NCI-H2107 treated with DMSO at 0.1 percent for 48 hours (cell line): Measurements from ENCODE around the gene HSPA1A.

Source experiments
- DNase-seq: peaks from one replicate; lab custom pipeline; 2025; ENCODE audit not compliant: unreplicated experiment; lab: John Stamatoyannopoulos, UW

Gene HSPA1A

DNA sequence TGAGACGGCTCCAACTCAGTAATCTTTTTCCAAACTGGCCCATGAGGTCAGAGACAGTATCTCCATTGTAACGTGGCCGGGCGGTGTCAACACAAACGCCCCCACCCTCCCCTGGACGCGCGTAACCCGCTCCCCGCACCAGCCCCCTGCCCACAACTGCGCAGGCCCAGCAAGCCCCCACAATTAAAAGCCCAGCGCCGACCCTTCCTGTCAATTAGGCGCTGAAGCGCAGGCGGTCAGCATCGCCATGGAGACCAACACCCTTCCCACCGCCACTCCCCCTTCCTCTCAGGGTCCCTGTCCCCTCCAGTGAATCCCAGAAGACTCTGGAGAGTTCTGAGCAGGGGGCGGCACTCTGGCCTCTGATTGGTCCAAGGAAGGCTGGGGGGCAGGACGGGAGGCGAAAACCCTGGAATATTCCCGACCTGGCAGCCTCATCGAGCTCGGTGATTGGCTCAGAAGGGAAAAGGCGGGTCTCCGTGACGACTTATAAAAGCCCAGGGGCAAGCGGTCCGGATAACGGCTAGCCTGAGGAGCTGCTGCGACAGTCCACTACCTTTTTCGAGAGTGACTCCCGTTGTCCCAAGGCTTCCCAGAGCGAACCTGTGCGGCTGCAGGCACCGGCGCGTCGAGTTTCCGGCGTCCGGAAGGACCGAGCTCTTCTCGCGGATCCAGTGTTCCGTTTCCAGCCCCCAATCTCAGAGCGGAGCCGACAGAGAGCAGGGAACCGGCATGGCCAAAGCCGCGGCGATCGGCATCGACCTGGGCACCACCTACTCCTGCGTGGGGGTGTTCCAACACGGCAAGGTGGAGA lies at the start of gene HSPA1A, which contains the start of gene HSPA1L:
TSS of gene HSPA1A (plus strand) at position 519 of the 814 bp plus-strand sequence. CDS start at position 733, 214 bp downstream.
TSS of gene HSPA1L (minus strand) at position 259 of the 814 bp plus-strand sequence. CDS start 3,311 bp downstream, outside the sequence.
- DNase-seq: no peak

DNA sequence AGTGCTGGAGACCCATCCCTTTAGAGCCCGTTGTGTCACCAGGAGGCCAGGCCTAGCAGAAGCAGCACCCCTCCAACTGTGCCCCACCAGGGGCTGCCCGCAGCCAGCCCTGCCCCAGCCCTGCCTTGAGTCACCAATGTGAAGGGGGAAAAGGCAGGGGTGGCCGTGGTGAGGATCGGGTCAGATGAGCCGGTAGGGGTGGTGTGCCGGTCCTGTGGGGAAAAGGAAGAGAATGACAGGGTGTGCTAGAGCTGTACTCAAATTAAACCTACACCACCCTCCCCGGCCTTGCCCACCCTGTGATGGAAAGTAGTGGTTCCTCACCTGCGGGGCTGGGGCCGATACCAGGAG lies 49.8 kb upstream of the HSPA1A start:
- DNase-seq: no peak

DNA sequence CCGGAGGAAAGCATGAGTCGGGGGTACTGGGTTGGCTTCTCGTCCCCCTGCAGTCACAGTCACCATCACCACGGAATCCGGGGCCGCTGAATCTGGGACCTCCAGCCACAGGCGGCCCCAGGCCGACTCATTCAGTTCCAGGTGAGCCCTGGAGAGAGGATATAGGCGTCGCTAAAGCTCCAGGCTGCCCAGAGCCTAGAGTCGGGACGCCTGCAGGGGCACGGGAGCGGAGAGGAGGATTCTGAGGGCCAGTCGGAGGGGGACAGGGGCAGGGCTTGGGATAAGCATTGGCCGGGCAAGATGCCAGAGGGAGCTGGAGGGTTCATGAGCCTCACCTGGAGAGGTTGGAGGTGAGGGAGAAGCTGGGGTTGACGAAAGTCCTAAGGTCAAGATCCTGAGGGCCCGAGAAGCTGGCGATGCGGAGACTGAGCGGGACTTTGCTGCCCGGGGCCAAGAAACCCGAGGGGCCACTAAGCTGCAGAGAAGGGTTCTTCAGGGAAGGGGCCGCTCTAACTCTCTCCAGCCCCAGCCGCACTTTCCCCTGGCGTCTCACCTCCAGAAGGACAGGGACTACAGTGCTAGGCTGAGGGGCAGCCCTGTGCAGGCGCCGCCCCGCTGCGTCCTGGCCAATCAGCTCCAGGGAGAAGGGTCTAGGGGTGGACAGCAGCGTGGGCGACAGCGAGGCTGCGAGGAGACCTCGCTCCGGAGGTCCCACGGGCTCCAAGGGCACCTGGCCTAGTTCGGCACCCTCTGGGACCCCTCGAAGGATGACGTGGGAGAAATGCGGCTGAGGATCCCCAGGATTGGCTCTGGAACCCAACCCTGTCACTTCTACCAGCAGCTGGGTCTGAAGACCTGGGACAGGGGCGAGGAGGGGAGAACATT lies 49.2 kb upstream of the HSPA1A start:
- DNase-seq: no peak

DNA sequence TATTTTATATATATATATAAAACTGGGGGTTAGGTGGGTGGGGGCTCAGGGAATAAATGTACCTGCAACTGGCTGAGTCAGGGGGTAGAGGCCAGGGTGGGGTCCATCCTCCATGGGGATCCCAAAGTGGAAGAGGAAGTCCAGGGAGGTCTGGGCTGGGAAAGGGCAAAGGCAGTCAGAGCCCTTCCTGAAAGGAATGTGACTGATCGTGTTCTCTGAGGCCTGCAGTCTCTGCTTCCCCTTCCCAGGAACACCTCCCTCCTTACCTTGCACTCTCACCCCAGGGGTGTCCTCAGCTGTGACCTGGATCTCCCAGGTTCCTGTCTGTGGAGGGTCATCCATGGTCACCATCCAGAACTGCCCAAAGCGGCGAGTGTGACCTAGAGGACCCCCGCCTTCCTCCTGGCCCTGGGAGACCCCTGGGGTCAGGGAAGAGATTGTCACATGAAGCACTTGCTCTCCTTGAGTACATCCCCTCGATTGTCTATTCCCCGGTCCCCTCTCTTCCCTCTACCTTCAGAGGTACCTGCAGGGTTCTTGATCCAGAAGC lies 48.2 kb upstream of the HSPA1A start:
- no peak for DNase-seq

DNA sequence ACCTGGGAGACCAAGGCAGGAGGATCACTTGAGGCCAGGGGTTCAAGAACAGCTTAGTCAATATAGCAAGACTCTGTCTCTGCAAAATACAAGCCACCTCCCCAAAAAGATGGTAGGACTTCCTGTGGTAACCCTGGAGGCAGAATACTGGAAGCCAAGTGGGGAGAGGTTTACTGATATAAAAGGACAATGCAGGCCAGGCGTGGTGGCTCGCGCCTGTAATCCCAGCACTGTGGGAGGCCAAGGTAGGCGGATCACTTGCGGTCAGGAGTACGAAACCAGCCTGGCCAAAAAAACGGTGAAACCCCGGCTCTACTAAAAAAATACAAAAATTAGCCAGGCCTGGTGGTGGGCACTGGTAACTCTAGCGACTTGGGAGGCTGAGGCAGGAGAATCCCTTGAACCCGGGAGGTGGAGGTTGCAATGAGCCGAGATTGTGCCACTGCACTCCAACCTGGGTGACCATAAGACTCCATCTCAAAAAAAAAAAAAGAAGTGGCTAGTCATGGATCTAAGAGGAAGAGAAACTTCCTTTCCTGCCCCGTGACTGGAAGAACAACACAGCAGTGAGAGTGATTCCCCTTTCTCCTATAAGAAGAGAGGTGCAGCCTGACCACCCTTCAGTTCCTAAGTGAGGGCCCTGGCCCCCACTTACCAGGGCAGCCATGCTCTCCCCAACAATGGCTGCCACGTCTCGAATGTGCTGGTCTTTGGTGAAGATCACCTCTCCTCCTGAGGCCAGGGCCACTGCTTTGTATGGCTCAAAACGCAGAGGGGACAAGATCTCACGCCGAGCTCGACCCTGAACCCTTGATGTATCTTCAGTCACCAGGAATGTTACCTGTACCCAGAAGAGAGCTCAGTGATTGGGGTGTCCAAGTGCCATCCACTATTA lies 46.7 kb upstream of the HSPA1A start:
- DNase-seq: no peak

DNA sequence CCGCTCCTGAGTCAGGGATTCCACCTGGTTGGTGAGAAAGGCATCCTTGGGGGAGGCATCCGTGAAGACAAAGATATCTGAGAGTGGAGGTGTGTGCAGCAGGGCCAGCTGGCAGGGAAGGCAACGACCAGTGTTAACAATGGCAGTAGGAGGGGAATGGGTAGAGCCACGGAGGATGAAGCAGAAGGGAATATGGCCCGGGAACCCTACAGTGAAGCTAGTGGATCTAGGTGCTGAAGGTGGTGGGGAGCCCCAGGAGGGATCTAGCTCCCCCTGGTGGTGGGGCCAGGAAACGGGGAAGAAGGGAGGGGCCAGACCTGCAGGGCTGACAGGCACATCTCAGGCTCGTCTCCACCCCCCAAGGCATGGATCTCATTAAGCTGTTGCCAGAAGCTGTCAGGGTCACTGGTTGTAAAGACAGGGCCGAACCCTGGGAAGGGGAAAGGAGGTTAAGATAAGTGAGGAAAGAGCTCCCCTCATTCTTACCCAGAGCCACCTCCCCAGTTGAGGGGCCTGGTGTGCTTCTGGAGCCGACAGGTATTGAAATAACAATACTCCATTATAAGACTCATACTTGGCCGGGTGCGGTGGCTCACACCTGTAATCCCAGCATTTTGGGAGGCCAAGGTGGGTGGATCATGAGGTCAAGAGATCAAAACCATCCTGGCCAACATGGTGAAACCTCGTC lies 45.5 kb upstream of the HSPA1A start:
- DNase-seq: peak; percentile 2

DNA sequence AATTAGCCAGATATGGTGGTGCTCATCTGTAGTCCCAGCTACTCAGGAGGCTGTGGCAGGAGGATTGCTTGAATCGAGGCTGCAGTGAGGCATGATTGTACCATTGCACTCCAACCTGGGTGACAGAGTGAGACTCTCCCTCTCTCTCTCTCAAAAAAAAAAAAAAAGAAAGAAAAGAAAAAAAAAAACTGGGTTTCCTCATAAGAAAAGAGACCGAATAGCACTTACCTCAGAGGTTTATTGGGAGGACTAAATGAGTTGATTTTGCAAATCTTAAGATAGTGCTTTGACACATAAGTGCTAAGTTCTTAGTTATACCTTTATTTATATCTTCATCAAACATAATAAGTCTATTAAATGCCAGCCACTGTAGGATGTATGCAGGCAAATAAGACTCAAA lies 44.5 kb upstream of the HSPA1A start:
- DNase-seq: no peak

DNA sequence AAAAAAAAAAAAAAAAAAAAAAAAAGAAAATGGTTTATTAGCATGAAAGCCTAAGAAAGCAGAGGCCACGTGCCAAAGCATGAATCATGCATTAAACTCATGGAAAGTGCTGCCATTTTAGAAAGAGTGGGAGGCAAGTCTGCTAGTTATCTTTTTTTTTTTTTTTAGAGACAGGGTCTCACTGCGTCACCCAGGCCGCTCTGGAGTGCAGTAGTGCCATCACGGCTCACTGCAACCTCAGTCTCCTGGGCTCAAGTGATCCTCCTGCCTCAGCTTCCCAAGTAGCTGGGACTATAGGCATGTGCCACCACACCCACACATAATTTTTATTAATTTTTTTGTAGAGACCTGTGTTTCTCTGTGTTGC lies 43.4 kb upstream of the HSPA1A start:
- no peak for DNase-seq

DNA sequence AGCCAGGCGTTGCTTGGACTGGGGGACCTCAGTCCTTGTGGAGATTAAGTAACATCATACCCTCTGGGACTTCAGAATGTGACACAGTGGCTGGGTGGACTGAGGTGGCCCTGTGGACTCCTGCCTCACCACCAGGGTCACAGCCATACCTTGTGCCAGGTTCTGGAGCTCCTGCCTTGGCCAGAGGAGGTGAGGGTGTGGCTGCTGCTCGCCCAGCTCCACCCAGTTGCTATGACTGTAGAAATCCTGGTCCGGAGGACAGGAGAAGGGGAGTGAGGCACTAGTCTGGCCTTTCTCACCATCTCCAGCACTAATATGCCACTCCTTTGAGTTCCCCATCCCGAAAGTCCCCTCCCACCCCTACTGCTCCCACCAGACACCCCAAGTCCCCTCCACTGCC lies 40.2 kb upstream of the HSPA1A start:
- DNase-seq: no peak

DNA sequence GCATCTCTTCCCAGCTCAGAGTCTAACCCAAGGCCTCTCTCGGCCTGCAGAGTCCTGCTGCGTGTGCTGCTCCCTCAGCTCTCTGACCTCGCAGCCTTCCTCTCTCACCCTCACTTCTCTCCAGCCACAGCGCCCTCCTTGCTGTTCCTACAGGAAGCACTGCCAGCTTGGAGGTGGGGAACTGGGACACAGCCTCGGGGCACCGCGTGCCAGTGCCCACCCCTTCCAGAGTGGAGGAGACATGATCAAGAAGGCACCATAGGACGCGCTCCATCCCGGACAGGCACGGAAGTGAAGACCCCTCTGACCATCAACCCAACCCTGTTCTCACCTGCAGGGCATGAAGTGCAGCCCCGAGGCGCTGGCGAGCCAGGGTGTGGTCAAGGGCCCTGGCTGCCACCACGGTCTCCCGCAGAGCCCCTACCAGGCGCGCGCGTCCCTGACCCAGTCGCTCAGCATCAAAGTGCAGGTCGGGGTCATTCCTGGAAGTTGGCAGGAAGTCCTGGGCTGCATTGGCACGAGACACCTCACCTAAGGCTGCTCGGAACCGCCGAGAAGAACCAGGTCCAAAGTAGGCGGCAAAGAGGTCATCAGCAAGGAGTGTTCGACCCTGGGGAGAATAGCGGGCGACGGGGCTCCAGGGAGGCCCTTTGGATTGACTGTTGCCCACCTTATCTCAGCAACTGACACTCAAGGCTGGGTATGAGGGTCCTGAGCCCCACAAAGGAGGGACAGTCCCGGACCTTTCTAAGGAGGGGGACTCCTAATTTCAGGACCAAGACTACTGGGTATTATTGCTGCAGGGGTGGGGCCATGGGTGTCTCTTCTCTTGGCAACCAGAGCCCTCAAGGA lies 39.5 kb upstream of the HSPA1A start:
- no peak for DNase-seq

DNA sequence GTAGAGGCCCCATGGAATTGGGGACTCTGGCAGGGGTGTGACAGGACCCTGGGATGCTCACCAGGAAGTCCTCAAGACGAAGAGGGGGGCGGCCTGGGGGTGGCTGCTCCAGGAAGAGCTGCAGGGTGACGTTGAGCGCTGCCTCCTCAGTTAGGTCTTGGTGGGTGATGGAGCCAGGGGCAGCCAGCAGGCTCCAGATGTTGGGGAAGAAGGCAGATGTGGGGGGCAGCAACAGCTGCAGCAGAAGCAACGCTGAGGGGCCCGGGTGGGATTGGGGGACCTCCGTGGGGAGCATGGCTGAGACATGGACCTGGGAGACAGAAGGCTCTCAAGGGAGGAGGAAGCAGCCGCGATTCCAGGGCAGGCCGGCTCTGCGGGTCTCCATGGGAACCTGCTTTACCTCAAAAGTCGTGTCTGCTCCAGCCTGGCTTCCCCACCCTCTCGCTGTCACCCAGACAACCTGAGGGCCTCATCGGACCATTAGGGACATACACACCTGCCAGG lies 38.8 kb upstream of the HSPA1A start:
- DNase-seq: no peak

DNA sequence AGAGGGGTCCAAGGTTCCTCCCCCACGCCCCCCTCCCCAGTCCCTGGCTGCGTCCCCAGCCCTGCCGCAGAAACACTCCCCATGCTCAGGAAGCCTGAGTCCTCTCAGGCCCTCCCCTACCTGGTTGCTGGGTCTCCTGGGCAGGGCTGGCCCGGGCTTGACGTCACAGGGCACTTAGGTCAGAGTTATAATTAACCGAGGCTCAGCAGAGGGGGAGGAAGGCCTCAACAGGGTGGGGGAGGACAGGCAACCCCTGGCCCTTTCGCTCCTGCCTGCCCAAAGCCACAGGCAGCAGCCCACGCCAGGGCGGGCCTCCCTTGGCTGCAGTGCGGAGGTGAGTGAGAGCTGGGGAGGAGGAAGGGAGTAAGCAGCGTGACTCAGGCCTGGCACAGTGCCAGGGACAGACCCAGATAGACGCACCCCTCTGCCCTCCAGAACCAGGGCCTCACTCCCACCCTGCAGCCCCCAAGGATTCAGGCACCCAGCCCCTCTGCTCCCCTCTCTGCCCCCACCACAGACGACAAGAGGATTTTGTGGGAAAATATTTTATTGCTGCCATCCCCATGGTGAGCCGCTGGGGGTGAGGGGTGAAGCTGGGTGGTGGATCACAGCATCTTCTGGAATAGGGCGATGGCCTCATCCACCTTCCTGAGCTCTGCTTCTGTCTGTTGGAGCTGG lies 38.2 kb upstream of the HSPA1A start, which contains the start of gene VWA7:
TSS of gene VWA7 (minus strand) at position 340 of the 678 bp plus-strand sequence. CDS start 549 bp downstream, outside the sequence.
- DNase-seq: peak; percentile 7

DNA sequence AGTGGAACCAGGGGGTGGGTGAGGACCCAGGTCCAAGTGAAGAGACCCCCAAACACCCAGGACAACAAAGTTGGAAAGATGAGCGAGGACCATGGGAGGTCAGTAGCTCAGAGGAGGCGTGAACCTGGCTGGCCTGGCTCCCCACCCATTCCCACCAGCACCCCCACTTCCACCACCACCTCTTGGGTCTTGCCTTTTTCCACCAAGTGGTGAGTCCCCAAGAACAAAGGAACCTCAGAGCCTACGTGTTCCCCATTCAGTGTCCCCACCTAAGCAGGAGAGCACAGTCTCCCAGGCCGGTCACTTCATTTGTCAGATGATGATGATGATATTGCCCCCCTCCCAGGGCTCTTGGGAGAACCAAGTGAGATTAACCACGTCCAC lies 37.7 kb upstream of the HSPA1A start:
- no peak for DNase-seq

DNA sequence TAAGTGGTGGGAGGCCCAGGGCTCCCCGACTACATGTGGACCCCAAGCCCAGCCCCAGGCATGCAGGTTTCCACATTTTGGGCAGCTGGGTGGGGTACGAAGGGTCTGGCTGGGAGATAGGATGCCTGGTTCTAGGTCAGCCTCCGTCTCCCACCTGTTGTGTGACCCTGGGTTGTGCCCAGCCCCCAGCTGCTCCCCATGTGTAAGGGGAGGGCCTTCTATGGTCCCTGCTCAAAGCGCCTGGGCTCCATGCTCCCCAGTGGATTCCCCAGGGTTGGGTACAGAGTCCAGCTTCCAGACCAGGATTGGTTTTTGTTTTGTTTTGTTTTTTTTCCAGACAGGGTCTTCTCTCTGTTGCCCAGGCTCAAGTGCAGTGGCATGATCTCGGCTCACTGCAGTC lies 37.1 kb upstream of the HSPA1A start:
- no peak for DNase-seq

DNA sequence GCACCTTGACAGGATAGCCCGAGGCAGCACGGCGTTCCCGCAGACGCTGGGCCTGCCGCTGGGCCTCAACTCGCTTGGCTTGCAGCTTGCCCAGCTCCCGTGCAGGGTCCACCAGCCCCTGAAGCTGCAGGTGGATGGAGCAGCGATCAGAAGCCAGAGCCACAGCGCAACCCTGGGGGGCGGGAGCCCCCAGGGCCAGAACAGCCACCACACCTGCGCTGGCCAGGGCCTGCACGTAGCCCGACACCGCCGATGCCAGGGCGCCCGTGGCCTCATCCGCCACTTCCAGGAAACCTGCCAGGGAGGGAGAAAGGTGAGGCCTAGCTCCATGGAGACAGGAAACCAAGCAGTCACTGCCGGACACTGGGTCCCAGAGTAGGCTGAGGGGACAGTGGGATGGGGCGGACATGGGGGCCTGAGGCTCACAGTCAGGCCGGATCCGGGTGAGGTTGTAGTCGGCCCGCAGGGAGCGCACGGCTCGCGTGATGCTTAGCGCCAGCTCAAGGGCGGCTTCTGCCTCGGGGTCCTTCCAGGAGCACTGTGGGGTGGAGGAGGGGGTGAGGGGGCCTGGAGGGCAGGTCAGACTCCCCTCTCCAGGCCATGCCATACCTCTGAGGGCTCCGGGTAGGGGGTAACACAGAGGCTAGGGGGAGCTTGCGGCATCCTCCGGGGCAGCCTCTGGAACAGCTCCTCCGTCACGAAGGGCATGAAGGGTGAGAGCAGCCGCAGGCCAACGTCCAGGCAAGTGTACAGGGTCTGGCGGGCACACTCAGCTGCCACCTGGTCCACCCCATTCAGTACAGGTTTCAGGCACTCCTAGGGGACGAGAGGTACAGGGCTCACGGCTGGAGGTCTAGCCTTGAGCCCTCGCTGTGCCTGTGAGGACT lies 36.1 kb upstream of the HSPA1A start:
- no peak for DNase-seq

DNA sequence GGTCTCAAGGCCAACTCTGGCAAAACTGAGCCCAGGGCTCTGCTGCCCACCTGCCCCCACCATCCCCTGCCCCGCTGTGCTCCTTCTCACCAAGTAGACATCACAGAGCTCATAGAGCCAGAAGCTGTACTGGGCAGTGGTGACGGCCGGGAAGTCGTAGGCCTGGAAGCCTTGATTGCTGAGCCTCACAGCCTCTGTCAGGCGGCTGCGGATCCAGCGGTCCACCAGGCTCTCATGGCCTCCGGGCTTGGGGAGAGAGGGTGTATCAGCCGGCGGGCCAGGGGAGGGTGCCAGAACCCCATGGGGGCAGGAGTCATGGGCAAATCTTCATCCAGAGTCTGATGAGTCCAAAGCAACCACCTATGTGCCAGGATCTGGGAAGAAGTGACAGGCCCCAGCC lies 35.4 kb upstream of the HSPA1A start:
- no peak for DNase-seq

DNA sequence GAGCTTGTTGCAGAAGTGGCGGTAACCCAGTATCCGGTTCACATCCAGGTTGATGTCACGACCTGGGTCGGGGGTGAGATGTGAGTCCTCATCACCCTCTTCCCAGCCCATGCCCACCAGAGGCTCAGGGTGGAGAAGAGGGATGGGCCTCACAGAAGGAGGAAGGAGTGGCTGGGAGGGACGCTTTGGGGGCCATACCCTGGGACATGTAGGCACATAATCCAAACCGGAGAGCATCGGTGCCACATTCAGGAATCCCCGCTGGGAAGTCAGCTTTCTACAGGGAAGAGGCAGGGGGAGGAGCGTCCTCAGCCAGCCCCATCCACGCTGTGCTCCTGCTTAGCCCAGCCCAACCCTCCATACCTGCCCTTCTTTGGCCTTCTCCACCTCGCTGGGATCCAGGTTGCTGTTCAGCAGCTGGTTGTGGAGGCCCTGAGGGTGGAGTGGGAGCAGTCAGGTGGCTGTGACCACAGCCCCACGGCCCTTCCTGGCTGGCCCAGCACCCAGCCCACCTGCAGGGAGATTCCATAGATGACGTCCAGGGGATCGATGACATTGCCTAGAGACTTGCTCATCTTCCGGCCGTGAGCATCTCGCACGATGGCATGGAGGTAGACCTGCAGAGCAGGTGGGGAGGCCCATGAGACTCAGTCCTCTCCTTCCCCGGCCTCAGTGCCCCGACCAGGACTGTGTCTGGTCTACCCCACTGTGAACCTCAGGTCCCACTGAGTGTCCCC lies 34.7 kb upstream of the HSPA1A start:
- no peak for DNase-seq
